Activated naive CD4-positive, alpha-beta T cell (primary cell): ENCODE results near the gene ANKRD13B.
A peak's percentile ranks its signal among the peaks of the same experiment; 100 is the strongest.

ENCODE experiments used
- DNase-seq, 4 experiments: peaks; one replicate each; lab custom pipeline; 2025; lab: John Stamatoyannopoulos, UW

Gene ANKRD13B

DNA sequence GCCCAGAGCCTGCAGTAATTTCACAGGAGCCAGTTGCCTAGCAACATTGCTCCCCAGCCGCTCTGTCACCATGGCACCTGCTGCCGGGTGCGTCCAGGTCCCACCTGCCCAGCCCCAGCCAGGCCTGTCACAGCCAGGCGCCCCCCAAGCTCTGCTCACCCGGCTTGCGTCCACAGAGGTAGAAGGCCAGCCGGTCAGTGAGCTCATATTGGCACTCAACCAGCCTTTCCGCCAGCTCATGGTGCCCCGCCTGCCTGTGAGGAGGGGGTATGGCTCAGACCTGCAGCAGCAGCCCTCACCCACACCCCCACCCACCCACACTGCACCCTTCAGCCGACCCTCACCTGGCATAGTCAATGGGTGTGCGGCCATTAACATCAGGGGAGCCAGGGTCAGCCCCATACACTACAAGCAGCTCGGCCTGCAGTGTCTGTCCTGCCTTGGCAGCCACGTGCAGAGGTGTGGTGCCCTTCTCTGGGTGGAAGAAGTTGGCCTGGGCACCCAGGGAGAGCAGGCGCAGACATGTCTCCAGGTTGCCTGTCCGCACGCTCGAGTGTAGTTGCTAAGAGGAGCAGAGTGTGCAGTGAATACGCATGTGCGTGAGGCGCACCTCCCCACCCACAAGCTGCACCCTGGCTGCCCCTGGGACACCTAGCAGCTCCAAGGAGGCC lies 11.2 kb upstream of the ANKRD13B start:
- no peak for DNase-seq

DNA sequence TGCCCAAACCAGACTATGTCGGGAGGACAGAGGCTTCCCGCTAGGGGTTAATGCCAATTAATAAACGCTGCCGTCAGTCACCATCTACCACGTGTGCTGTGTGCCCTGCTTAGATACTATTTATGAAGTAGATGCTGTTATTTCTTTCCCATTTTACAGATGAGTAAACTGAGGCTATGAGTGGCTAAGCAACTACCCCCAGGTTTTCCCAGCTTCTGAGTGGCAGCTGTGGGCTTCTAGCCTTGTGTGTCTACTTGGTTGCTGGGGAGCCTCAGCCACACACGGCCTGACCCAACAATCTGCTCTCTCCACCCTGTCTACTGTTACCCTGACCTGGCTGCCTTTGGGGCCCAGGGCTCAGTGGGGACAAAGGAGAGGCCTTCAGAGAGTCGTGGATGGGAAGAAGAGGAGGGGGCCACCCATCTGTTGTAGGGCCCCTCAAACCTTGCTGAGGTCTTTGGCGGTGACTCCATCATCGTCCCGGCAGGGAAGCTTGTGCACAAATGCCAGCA lies 10.6 kb upstream of the ANKRD13B start:
- DNase-seq: no peak

GRCh38 chr17:29582772-29583171 lies 10.2 kb upstream of the ANKRD13B start:
- no peak for DNase-seq

DNA sequence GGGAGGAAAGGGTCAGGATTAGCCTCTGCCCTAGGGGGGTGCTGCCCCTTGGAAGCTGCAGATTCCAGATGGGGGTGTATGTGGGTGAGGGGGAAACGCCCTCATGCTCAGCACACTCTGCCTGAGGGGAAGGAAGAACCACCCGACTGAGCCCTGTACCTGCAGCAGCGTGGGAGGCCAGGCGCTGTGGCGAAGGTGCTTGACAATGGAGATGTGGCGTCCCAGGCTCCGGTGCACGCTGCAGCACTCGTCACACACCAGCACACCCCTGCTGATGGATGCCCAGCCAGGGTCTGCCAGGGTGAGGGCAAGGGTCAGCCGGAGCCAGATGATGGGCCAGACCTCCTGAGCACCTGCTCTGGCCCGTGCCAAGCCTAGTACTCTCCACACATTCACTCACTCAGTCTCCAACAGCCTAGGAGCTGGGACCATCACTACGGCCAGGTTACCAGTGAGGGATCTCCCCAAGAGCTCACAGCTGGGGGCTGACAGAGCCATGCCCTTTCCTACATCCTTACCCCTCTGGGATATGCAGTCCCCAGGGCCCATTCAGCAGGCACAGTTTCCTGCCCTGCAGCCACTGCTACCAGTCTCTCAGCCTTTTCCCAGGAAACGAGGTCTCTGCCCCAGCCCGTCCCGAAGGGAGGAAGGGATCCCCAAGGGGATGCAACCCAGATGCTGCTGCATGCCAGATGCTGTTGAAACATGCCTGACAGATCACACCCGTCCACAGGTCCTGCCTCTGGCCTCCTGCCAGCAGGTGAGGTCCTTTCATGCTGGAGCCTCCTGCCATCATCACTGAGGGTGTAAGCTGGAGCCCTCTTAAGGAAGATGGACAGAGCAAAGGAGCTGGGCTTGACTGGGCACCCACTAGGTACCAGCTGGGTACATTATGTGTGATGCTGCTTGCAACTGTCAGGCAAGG lies 9.3 kb upstream of the ANKRD13B start:
- DNase-seq: no peak

- DNase-seq: no peak
Measured at GRCh38 chr17:29584452-29585079, 8.4 kb upstream of the ANKRD13B start.

- peak in 1 of 4 experiments; percentile 22 for DNase-seq
Measured at GRCh38 chr17:29585080-29585751, 7.7 kb upstream of the ANKRD13B start.

GRCh38 chr17:29586676-29587469 lies 6.1 kb upstream of the ANKRD13B start:
- DNase-seq: no peak

DNA sequence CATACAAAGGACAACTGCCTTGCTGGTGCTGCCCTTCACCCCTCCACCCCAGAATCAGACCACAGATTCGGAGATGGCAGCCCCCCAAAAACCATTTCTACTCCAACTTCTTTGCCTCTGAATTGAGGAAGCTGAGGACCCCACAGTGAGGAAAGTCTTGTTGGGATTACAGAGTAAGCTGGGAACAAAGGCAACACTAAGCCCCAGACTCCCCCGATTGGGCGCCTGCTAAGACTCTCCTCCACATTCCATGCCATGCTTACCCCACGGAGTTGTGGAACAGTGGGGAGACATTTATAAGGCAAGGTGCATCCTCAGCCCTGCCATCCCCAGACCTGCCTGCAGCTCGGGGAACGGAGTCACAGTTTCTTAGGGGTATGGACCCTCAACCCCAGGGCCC lies 5.3 kb upstream of the ANKRD13B start:
- no peak for DNase-seq

DNA sequence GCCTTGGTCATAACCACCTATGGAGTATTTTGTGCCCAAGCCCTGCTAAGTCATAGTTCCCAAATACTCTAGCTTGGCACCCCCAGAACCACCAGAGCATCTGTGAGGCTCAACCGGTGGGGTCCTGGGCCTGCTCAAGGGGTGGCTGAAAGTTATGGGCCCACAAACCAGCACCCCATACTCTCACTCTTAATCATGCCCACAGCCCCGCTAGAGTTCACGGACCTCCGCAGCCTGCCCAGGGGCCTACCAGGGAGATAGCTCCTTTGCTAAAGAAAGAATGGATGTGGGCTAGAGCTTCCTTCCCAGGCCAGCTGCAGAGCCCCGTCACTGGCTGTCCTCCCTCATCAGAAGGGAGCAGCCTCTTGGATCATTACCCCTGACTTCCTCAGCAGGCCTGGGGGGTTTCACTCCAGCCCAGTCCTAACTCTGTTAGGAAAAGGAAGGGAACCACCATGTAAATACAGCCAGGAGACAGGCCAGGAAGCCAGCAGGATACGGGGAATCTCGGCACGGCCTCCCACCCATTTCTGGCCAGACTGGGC lies 4.8 kb upstream of the ANKRD13B start:
- DNase-seq: no peak

DNA sequence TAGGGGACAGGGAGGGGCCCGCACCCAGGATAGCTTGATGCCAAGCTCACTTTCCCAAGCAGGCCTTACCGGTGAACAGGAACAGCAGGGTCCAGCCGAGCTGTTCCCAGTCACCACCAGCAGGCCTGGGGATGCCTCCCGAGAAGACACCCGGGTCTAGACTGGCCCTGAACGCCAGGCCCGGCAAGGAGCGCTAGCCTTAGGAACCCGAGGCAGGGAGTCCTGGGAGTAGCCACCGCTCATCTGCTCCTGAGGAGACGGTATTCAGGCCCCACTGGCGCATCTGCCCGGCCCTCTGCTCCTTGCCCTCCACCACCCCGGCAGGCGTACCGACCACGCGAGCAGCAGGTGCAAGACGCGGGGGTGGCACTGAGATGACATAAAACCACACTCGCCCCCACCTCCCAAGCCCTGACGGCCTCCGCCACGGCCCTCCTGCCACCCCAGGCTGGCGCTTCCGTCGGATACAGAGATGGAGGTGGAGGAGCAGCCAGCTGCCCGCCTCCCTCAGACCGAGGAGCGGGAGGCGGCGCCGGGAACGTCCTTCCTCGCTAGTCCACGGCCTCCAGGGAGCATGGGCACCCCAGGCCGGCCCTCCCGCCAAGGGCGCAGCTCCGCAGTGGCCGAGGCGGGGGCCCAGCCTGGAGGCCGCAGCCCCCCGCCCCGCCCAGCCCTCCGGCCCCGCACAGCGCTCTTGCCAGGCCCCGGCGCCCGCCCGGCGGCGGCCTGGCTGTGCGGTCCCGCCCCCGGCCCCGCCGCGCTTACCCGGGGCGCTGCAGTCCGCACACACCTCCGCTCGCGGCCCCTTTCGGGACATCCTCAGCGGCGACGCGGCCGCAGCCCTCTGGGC lies 4.1 kb upstream of the ANKRD13B start:
- DNase-seq: peak in 1 of 4 experiments; percentile 37

DNA sequence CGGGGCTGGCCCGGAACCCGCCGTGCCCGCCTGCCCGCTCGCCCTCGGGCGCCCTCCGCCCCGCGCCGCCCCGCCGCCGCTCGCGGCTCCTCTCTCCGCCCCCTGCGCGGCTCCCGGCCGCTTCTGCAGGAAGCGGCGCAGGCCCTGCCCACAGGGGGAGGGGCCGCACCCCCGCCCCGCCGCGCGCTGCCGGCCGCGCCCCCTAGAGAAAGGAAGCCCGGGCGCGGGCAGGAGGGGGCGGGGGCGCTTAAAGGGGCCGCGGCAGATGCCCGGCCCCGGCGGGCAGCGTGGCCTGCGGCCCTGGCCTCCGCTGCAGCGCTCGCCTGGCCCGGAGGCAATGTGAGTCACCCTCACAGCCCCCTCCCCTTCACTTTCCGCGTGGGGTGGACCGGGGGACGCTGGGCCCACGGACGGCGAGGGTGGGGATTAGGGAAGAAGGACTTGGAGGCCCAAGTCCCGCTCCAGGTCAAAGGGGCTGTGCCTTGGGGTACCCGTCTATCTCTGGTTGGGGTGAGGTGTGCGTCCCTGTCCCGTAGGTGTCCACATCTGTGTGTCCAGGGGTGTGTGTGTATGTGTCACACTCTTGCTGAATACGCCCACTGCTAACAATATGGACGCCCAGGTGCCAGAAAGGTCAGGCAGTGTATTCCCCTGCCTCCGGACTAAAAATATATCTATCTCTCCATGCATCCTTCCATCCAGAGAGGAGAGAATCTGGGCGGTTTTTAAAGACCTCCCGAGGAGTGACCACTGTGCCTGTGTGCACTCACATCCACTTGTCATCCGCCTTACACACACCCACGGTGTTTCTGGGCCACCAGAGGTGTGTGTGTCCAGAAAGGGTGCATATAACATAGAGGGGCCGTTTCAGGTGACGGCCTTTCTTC lies 3.2 kb upstream of the ANKRD13B start, which contains the start of gene GIT1:
TSS of gene GIT1 (minus strand) at position 125 of the 887 bp plus-strand sequence. CDS start 270 bp downstream, outside the sequence.
- peak; percentile 30 to 86 (median 62) for DNase-seq

- DNase-seq: no peak
Measured at GRCh38 chr17:29590411-29591145, 2.4 kb upstream of the ANKRD13B start.

DNA sequence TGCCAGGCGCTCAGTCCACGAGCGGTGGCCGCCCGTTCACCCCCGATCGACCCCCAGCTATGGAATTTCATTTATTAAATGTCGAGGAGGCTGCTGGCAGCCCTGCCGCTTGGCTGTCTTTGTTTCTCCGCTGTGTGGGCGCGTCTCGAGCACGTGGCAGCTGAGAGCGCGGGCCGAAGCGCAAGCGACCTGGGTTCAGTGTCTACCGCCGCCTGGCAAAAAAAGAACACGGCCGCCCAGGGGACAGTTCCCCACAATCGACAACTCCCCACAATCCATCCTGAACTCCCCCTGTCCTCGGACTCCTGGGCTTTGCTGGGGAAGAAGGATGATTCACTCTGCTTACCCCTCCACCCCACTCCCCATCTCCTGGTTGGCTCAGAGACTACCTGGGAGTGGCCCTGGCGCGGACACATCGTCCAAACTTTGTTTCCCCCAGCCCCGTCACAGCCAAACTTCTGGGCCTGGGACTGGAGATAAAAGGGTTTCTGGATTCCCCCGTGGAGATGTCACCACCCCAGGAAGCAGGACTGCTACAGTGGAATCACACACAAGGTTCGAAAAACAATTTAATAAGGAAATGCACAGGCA lies 1.7 kb upstream of the ANKRD13B start:
- peak in 1 of 4 experiments; percentile 30 for DNase-seq

GRCh38 chr17:29591737-29592608 lies 959 bp upstream of the ANKRD13B start:
- DNase-seq: peak; percentile 52 to 71 (median 68)

- DNase-seq: peak in 1 of 4 experiments; percentile 14
Measured at GRCh38 chr17:29593591-29594518, 923 bp downstream of the ANKRD13B start.
